Kasumi-1 (cell line): ENCODE results near the gene BTN1A1.
A peak's percentile ranks its signal among the peaks of the same experiment; 100 is the strongest.
"Not testable (repeated sequence)": the region's sequence is repeated elsewhere in the genome, so short reads cannot be mapped to it uniquely, and the experiment has no call there.

Experiments used
- DNase-seq, 2 experiments: peaks; one replicate each; lab custom pipeline; 2025; lab: John Stamatoyannopoulos, UW

The BTN1A1 gene

DNA sequence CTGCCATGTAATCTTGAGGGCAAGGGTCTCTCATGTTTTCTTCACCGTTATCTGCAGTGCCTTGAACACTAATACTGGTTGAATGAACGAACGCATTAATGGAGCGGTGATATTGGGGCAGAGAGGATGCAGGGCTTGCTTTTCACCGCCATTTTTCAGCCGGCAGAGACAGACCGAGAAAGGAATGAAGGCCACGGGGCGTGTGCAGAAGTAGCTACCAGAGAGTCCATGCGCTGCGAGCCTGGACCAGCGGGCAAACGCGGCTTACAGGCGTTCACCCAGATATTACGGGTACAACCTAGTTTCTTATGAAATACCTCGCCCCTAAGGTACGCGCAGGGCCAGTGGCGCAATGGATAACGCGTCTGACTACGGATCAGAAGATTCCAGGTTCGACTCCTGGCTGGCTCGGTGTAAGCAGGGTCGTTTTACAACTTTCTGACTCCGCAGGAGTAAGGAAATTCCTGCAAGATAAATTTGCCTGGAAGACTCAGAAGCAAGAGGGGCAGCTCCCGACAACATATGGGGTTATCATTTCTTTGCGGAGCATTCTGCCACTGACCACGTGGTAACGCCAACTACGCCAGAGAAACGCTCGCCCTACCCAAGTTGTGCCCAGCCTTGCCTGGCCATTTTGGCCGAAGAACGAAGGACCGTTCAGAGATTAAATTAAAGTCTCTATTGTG is 37.2 kb downstream of the BTN1A1 start:
- peak; percentile 83 to 89 for DNase-seq

DNA sequence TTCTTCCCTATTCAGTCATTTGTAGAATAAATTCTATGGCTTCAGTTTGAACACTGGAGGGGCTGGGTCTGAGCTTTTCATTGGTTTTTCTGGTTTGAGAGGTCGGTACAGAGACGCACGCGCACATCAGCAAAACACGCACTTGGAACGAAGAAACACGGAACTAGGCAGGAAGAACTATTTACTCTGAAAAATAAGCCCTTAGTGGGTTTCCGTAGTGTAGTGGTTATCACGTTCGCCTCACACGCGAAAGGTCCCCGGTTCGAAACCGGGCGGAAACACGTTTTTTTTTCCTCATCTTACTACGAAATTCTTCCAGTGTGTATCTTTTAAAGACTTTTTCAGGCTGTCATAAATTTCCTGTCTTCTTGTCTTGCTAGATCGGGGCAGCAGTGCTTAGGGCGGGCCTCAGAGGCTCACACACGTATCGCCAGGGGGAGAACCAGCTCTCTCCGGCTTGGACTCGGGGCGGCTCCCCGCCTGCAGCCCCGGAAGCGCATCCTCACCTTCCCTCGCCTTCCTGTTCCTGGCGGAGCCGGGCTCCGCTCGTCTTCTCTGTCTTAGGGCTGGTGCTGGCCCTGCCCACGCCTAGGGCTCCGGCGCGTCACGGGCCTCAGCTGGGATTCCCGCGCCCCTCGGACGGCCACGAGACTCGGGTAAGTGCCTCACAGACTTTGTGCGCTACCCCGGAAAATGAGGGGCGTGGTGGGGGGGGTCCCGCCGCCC is 37.9 kb downstream of the BTN1A1 start, which contains the start of gene HMGN4:
HMGN4 (plus strand) TSS at position 521 of the 726 bp plus-strand sequence. CDS start 6,841 bp downstream, outside the sequence.
- DNase-seq, result peak; percentile 88 to 92

DNA sequence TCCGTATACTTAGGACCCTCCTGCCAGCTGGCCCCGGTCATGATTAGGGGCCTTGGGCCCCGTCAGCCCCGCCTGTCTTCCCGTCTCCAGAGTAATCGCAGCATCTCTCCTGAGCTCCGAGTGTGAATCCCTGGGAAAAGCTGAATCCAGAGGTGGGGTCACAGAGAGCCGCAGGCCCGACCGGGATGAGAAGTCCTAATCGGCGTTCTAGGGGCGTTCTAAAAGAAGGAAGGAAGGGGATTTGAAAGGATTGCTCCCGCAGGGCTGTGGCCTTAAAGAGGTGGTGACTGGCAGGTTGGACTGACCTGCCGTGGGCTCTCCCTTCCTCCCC is 38.4 kb downstream of the BTN1A1 start:
- peak in 1 of 2 experiments; percentile 39 for DNase-seq

DNA sequence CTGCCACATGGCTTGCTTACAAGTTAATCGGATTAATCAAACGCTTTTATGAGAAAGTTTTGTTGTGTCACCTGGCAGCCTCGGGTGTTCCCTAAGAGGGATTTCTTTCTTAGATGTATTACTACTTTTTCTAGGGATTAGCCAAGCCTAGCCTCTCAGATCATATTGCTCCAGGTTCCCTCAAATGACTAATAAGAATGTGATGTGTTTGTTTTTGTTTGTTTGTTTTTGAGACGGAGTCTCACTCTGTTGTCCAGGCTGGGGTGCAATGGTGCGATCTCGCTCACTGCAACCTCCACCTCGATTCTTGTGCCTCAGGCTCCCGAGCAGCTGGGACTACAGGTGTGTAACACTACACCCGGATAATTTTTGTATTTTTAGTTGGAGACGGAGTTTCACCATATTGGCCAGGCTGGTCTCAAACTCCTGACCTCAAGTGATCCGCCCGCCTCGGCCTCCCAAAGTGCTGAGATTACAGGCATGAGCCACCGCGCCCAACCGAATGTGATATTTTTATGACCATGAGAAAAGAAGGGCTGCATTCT is 39.0 kb downstream of the BTN1A1 start:
- no peak for DNase-seq

DNA sequence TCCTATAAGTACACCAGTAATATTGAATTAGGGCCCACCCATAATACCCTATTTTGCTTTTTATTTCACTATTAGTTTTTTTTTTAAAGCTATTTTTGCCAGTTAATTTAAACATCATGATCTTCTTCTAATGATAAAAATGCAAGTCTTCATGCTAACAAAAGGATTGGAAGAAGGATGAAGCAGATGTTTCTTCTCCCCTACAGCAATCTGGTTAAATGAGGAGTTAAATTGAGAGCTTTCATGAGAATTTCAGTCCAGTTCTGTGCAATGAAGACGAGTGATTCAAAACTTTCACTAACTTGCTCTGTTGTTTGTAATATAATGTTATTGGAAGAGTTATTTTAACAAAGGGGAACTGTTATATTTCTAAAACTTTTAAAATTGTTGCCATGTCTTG is 41.5 kb downstream of the BTN1A1 start:
- no peak for DNase-seq

DNA sequence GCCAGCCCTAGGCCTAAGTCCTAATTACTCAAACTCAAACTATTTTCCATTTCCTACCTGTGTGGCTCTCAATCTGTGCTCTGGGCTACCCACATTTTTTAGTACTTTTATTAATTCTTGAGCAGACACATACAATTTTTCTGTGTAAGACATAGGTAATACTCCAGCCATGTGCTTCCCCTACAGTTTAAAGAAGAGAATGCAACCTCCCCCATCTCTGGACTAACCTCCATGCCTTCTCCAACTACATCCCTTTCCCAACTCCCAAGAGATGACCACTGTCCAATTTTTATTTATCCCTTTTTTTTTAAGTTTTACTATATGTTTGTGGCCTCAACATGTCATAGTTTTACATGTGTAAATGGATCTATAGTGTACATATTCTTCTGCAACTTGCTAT is 43.9 kb downstream of the BTN1A1 start:
- peak; percentile 45 to 69 for DNase-seq

DNA sequence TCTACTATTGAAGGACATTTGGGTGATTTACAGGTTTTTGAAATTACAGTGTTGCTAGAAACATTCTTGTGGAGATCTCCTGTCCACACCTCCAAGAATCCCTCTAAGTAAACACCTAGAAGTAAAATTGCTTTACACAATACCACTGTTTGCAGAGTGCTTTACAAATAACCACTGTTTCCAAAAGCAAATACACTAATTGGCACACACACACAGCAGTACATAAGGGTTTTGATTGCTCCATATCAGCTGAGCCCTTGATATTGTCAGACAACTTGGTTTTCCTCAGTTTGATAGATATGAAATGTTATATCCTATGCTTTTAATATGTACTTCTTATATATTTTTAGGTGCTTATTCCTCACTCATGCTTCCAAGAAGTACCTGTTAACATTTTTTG is 44.4 kb downstream of the BTN1A1 start:
- DNase-seq, result no peak

DNA sequence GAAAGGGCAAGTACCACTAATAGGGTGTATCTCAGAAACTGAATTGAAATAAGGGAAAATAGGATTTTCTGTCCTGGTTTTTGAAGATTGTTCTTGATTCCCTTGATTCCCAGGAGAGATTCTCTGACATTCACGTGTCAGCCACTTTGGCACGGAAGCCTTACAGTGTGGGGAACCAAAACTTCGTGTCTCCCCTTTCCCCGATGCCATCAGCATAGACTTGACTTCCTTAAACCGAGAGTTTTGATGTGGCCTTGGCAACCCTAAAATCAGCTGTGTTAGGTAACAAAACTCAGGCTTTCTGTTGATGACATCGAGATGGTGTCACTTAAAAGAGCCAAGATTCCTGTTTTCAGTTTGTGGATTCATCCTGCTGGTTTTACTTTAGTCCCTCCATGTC is 45.5 kb downstream of the BTN1A1 start:
- no peak for DNase-seq

DNA sequence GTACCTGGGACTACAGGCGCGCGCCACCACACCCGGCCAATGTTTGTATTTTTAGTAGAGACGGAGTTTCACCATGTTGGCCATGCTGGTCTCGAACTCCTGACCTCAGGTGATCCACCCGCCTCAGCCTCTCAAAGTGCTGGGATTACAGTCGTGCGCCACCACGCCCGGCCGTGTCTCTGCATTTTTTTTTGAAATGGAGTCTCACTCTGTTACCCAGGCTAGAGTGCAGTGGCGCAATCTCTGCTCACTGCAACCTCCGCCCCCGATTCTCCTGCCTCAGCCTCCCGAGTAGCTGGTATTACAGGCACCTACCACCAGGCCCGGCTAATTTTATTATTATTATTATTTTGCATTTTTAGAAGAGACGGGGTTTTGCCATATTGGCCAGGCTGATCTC is 47.3 kb downstream of the BTN1A1 start:
- DNase-seq, result not testable (repeated sequence)

DNA sequence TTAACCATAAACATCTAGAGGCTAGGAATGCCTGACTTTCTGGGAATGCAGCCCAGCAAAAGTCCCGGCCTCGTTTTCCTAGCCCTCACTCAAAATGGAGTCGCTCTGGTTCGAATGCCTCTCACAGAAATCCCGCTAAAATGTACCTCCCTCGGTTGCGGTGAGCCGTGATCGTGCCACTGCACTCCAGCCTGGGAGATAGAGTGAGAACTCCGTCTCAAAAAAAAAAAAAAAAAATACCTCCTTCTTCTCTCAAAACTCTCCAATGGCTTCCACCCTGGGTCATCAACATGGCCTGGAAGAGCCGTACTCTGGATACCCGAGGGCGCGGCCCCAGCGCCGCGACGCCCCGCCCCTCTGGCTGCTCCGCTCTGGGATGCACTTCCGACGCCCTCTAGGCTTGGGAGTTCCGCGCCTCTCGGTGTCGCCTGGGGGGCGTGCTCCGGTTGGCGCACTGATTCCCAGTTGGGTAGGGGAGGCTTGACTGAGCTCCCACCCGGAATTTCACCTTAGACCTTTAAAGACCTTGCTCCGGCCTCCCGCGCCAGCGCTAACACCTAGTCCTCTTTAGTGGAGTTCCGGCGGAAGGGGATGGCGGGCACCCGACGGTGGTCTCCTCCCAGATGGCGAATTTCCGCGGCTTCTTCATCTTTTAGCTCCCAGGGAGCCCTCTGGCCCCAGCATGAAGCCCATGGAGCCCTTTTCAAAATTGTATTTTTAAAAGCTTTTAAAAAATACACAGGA is 50.3 kb downstream of the BTN1A1 start:
- DNase-seq, result peak; percentile 48 to 64

DNA sequence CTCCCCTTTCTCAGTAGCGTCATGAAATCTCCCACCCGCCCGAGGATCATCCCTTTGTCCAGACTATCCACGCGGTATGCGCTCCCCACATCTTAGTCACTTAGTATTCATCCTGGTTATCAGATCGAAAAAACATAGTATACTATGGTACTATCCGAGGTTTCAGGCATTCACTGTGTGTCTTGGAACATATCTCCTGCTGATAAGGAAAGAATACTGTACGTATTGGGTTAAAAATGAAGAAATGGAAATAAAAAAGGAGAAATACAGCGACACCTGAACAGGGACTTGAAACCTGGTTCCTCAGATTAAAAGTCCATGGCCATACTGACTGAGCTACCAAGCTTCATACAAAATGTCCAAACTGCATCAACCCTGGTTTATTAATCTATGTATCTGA is 52.1 kb downstream of the BTN1A1 start:
- no peak for DNase-seq

DNA sequence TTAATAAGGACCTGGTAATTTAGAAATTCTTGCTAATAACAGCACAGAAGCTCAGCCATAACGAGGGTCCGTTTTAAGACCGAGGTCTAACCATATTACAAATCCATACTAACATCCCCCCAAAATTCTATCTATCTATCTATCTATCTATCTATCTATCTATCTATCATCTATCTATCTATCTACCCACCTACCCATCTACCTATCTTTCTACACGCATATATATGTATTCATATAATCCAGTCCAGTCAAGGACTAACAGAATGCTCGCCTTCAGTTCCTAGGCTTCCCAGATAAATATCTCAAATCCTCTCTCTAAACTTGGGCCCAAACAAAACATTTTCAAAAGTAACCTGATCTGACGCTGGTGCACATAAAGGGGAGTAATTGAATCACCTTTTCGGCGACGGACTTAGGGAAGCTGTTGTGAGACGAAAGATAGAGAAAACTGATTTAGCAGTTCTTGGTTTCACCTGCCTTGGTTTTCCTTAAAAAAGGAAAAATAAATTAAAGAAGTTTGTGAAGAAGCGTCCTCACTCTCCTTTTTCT is 52.6 kb downstream of the BTN1A1 start:
- peak; percentile 33 to 36 for DNase-seq

DNA sequence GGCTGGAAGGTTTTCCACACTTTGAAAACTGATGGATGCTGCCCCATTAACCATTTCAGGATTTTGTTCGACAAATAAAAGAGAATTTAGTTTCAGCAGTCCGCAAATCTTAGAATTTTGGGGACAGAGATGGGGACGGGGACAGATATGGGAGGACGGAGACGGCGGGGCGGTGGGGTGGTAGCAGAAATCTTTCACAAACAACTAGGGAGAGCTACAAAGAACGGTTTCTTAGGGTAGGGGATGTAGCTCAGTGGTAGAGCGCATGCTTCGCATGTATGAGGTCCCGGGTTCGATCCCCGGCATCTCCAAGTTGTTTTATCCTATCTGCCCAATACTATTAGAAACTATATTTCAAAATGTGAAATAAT is 53.1 kb downstream of the BTN1A1 start:
- peak; percentile 80 to 85 for DNase-seq

DNA sequence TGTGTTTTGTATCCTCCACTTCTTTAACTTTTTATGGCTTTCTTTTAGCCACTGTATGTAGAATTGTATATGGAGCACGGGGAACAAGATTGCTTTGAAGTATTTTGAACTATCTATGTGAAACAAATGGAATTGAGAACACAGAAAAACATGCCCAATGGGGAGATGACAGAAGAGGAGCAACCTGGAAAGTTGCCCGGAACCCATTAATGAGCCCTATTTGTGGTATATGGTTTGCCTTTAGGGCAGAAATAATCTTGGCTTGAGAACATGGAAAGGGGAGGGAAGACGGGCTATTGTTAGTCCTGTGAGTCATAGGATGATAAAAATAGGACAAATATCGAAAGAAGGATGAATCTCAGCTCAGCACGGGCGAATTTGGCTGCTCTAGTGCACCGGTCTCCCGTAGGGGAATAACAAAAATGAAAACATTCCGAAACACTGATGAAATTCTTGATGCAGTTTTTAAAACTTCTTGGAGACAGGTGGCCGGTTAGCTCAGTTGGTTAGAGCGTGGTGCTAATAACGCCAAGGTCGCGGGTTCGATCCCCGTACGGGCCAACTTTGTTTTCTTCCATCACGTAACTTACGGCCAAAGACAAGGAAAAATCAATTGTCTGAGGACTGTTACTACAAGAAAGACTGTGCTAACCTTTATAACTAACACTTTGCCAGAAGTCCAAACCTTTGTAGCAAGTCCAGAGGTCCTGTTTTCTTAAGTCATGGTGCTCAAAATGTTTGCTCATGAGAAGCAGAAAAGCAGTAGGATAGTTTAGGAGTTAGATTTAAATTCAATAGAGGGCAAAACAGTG is 53.7 kb downstream of the BTN1A1 start:
- DNase-seq, result peak; percentile 77 to 82

DNA sequence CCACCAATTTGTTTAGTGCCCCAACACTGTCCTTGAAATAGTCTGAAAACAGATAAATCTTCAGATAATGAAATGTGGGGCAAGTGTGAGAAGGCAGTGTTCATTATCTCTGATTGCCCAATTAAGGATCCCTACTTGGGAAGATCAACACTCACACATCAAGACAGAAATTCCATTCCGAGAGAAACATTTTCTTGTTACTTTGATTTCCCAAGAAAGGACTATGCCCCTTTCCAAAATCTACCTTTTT is 54.3 kb downstream of the BTN1A1 start:
- no peak for DNase-seq

DNA sequence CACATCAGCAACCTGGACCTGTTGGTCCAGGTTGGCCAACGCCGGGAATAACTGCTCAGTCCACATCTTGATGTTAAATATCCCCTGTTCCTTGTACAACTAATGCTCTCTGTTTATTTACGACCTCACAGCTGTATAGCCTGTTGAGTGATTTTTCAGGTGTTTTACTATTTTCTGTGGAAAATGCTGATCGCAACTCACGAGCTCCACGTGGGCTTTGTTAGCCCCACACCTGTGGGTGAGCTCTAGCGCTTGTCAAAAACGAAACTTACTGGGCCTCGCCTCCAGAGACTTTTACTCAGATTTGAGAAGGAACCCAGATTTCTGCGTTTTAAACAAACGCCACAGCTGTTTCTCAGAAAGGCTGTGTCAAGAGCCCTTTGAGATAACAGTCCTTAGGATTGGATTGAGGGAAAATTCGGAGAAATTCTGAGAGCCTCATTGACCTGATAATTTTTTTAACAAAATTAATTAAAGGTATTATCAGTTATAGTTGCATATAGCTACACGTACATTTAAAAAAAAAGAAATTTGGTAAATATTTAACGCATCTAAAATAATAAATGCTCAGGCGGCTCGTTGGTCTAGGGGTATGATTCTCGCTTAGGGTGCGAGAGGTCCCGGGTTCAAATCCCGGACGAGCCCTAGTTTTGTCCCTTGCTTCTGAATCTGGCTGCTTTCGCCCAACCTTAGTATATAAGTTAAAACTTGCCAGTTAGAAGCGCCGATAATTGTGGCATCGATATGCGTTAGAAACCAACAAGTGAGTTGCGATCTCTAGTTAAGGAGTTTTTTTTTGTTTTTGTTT is 54.8 kb downstream of the BTN1A1 start:
- peak; percentile 46 to 55 for DNase-seq

DNA sequence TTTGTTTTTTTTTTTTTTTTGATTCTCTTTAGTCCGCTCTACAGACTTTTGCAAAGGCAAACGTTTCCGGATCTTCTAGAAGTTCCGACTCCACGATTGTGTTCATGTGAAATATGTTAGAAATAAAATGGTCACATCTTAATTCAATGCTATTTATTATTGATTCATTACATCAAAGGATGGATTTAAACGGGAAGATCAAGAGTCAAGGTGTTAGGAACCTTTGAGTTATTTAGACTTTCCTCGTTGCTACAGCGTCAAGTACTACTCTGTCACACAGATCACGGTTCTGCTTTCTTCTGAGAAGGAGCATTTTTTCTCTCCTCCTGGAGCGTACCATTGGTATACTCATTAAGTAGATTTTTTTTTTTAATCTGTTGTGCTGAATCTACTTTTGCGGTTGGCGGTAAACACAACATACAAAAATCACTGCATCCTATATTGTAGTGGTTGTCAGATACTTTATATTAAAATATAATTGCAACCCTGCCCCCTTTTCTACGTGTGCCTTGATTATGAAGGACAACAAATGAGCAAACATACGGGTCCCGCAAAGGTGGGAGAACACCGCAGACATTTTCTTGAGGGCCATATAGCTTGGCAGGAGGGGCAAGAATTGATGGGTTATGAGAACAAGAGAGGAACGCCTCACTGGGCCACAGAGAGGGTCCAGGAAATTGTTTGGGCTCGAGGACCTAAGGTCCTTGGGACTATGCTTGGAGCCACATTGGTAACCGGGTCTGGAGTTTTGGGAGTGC is 55.6 kb downstream of the BTN1A1 start:
- no peak for DNase-seq

DNA sequence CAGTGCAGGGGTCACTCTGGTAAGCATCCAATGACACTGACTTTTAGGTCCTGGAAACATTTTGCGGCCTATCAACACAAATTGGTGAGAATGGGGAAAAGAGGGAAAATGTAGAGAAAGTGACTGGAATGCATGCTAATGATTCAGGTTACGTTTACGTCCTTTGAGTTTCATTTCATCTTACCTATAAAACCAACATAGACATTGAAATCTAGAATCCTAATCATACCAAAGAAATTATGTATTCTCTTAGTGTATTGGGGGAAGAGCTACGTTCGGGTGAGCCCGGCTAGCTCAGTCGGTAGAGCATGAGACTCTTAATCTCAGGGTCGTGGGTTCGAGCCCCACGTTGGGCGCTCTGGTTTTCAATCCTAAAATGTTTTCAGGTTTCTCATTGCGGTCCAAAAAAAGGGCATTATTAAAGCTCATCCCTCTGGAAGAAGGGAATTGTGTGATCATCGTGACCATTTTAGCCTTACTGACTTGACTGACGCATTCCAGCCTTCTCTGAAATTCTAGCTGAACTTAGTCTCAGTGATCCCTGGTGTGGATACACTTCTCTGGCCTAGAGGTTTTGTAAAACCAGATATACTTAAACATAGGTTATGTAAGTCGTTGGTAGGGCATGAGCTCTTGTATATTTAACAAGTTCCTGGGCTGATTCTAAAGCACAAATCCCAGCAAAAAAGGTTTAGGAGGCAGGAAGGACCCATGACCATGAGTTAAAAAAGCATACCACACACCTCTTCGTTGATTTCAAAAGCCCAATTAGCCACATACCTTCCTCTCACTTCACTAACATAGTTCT is 56.4 kb downstream of the BTN1A1 start:
- no peak for DNase-seq
